Vagina (tissue), 2 donors: ENCODE data around the gene MYOC. TPM values are rescaled to one million over a fixed set of nuclear protein-coding genes. Genes with fewer than 3 reads are reported as not detected.

Experiments
- DNase-seq, 2 donors: peaks; one replicate each; pipeline ENCODE4 v3.0.0-alpha.2; 2017; ENCODE audit errors: extremely low spot score in 2 of 2
- H3K27ac ChIP-seq: fragments of 200-600 bp; sonication (generic); one replicate; pipeline ENCODE4 v1.5.1; 2019
- H3K27me3 ChIP-seq: fragments of 200-600 bp; sonication (generic); one replicate; pipeline ENCODE4 v1.5.1; 2019
- H3K36me3 ChIP-seq, 2 donors: fragments of 200-600 bp; sonication (generic); one replicate each; pipeline ENCODE4 v1.5.1; 2017 to 2019
- H3K4me1 ChIP-seq: fragments of 200-600 bp; sonication (generic); one replicate; pipeline ENCODE4 v1.5.1; 2019
- H3K4me3 ChIP-seq, 2 donors: fragments of 200-600 bp; sonication (generic); 1 replicate in 1 of 2; 2 replicates in 1 of 2; pipeline ENCODE4 v1.5.1; 2016 to 2019
- H3K9me3 ChIP-seq: fragments of 200-600 bp; sonication (generic); one replicate; pipeline ENCODE4 v1.5.1; 2019
- POLR2A ChIP-seq, 2 donors: fragments of 450-650 bp; IDR thresholded peaks; one replicate each; pipeline ENCODE4 v1.6.1; 2017; ENCODE audit warnings: antibody characterized with exemption in 2 of 2, mild to moderate bottlenecking in 2 of 2, moderate library complexity in 2 of 2
- POLR2AphosphoS5 ChIP-seq, 2 donors: sonication (generic); formaldehyde crosslinking; IDR thresholded peaks; one replicate each; pipeline ENCODE4 v1.9.0; 2017; ENCODE audit warnings: antibody characterized with exemption in 2 of 2, mild to moderate bottlenecking in 2 of 2, low read depth in 1 of 2; ENCODE audit not compliant: insufficient read depth in 1 of 2
- intact Hi-C: fragments of 100-400 bp; cut with DNase I; formaldehyde crosslinking; loops from one replicate; pipeline ENCODE4 v1.15.1; 2023
- total RNA-seq: library from RNA; depleted of rRNA; stranded (reverse); fragments of >200 nt; gene quantifications from one replicate; pipeline ENCODE4 v1.2.3, GENCODE V29; 2016
- TF ChIP-seq, protein P1 (sequence below), 3 experiments: fragments of 450-650 bp in 2 of 3; fragments of 200-600 bp in 1 of 3; sonication (generic) in 1 of 3; IDR thresholded peaks; one replicate each; pipeline ENCODE4 v1.5.1; 2017 to 2019; ENCODE audit warnings: antibody characterized with exemption in 3 of 3, mild to moderate bottlenecking in 2 of 3, moderate library complexity in 2 of 3

MYOC gene
- total RNA-seq, 1 donor from 2014 or later = 19.4 TPM

DNA sequence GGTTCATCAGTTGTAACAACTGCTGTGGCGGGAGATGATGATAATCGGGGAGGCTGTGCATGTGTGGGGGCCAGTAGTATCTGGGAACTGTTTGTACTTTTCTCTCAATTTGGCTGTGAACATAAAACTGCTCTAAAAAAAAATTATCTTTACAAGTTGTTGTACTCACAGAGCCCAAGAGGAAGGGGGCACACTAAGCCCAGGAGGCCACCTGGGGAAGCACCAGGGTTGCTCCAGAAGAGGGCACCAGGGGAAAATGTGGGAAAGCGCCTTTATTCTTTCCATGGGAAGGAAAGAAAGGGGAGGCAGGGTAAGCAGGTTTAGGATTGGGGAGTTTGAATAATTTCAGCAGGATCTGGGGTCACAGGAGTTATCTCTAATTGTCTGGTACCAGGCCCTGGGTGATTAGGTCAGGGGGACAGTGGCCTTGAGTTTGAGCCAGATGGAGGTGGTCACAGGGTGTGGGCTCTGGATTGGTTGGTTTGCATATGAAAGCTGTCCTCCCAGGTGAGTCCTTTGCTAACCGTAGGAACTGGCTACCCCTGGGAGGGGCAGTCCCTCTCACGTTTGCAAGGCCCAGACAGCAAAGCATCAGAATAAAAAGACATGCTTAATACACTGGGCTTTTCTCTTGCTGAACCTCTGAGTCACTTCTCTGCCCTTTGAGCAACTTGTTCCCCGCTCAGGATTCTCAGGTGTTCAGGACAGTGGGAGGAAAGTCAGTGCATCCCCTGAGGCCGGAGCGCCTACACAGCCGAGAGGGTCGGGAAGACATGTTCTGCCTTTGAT is 11.2 kb downstream of the MYOC start:
- Histone ChIP-seq H3K27ac (no peak overlapping the region), H3K4me1 (peaks cover 13% of the 10 kb centered on the region), H3K36me3 (no peaks in the 10 kb centered on the region), H3K9me3 (no peaks in the 10 kb centered on the region), H3K27me3 (no peaks in the 10 kb centered on the region), H3K4me3 (no peak overlapping the region)
- TF ChIP-seq POLR2A (IDR thresholded peaks at IDR 0.05) (no peak), POLR2AphosphoS5 (IDR thresholded peaks at IDR 0.05; ENCODE audit: insufficient read depth in 1 of 2, low read depth in 1 of 2) (no peak)
- TF ChIP-seq, protein P1, sequence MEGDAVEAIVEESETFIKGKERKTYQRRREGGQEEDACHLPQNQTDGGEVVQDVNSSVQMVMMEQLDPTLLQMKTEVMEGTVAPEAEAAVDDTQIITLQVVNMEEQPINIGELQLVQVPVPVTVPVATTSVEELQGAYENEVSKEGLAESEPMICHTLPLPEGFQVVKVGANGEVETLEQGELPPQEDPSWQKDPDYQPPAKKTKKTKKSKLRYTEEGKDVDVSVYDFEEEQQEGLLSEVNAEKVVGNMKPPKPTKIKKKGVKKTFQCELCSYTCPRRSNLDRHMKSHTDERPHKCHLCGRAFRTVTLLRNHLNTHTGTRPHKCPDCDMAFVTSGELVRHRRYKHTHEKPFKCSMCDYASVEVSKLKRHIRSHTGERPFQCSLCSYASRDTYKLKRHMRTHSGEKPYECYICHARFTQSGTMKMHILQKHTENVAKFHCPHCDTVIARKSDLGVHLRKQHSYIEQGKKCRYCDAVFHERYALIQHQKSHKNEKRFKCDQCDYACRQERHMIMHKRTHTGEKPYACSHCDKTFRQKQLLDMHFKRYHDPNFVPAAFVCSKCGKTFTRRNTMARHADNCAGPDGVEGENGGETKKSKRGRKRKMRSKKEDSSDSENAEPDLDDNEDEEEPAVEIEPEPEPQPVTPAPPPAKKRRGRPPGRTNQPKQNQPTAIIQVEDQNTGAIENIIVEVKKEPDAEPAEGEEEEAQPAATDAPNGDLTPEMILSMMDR (IDR thresholded peaks at IDR 0.05) = no peak
- intact Hi-C loops = loop anchor here (10.0 kb wide), 1 partner anchor 74 kb away; no protein-coding TSS in a partner anchor
- no peak for DNase-seq

DNA sequence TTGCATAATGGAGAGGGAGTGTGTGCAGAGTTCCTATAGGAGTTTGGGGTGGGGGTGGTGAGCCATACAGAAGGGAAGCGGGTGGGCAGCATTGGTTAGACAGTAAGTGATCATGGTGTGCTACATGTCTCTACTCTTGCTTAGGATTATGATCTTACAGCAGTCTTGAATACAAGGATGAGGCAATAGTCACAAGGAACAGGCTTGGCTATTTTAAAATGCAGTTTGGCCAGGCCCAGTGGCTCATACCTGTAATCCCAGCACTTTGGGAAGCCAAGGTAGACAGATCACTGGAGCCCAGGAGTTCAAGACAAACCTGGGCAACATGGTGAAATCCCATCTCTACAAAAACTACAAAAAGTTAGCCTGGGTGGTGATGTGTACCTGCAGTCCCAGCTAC is 12.3 kb downstream of the MYOC start:
- no peaks in the 10 kb centered on the region for H3K9me3 ChIP-seq
- peaks cover 4% of the 10 kb centered on the region for H3K4me1 ChIP-seq
- H3K27me3 ChIP-seq = no peaks in the 10 kb centered on the region
- H3K4me3 ChIP-seq = no peak overlapping the region
- no peak overlapping the region for H3K27ac ChIP-seq
- TF ChIP-seq POLR2AphosphoS5 (IDR thresholded peaks at IDR 0.05; ENCODE audit: insufficient read depth in 1 of 2, low read depth in 1 of 2) (no peak), POLR2A (IDR thresholded peaks at IDR 0.05) (no peak)
- TF ChIP-seq, protein P1 (IDR thresholded peaks at IDR 0.05) = no peak
- H3K36me3 ChIP-seq = no peaks in the 10 kb centered on the region
- intact Hi-C loops = loop anchor here (10.0 kb wide), 1 partner anchor 75 kb away; no protein-coding TSS in a partner anchor
- DNase-seq = no peak

DNA sequence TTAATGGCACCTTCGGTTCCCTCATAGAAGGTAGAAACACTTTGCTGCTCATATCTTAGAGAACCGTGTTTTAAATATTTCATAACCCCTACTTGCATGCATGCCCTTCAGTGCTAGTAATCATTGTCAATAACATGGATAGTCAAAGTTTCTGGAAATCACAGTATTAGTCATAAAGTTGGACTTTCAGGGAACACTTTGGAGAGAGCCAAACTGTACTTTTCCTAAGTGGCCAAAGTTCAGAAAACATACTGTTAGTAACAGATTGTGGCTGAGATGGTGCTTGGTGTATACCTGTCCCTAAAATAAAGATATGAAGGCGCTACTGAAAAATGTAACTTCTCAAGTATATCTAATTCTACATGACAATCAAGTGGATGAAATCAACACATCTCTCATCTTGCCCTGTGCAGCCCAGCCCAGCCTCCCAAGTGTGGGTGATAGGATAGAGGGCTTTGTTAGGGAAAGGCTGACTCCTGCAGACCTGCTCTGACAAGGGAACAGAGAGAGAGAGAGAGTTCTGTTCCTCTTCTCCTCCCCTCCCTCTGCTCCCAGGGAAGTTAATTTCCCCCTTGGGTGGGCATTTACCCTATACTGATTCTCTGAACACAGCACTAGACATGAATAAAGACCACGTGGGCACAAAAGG is 14.4 kb downstream of the MYOC start:
- Histone ChIP-seq H3K27me3 (no peaks in the 10 kb centered on the region), H3K4me3 (no peak overlapping the region), H3K27ac (no peak overlapping the region), H3K9me3 (no peaks in the 10 kb centered on the region), H3K4me1 (no peaks in the 10 kb centered on the region), H3K36me3 (no peaks in the 10 kb centered on the region)
- intact Hi-C loops = no loop called here
- no peak for DNase-seq
- TF ChIP-seq, protein P1 (IDR thresholded peaks at IDR 0.05) = no peak
- no peak for TF ChIP-seq POLR2A (IDR thresholded peaks at IDR 0.05)
- TF ChIP-seq POLR2AphosphoS5 (IDR thresholded peaks at IDR 0.05; ENCODE audit: insufficient read depth in 1 of 2, low read depth in 1 of 2) = no peak

DNA sequence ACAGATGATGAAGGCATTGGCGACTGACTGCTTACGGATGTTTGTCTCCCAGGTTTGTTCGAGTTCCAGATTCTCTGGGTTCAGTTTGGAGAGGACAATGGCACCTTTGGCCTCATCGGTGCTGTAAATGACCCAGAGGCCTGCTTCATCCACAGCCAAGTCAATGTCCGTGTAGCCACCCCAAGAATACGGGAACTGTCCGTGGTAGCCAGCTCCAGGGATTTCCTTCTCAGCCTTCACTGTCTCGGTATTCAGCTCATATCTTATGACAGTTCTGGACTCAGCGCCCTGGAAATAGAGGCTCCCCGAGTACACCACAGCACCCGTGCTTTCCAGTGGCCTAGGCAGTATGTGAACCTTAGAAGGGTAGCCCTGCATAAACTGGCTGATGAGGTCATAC is 16.3 kb downstream of the MYOC start:
- Histone ChIP-seq H3K27ac (no peak overlapping the region), H3K27me3 (no peaks in the 10 kb centered on the region), H3K4me1 (no peaks in the 10 kb centered on the region), H3K9me3 (no peaks in the 10 kb centered on the region), H3K4me3 (no peak overlapping the region), H3K36me3 (no peaks in the 10 kb centered on the region)
- intact Hi-C loops = no loop called here
- no peak for DNase-seq
- TF ChIP-seq POLR2AphosphoS5 (IDR thresholded peaks at IDR 0.05; ENCODE audit: insufficient read depth in 1 of 2, low read depth in 1 of 2) (no peak), POLR2A (IDR thresholded peaks at IDR 0.05) (no peak)
- TF ChIP-seq, protein P1 (IDR thresholded peaks at IDR 0.05) = no peak

DNA sequence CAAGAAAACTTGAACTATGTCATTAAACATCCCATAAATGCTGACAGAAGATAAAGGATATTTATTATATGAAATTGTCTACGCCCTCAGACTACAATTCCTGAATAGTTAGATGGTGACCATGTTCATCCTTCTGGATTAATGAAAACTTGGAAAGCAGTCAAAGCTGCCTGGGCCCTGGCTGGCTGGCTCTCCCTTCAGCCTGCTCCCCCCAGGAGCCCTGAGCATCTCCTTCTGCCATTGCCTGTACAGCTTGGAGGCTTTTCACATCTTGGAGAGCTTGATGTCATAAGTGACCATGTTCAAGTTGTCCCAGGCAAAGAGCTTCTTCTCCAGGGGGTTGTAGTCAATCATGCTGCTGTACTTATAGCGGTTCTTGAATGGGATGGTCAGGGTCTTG is 16.8 kb downstream of the MYOC start:
- Histone ChIP-seq H3K4me3 (no peak overlapping the region), H3K27ac (no peak overlapping the region), H3K27me3 (no peaks in the 10 kb centered on the region), H3K4me1 (no peaks in the 10 kb centered on the region), H3K9me3 (no peaks in the 10 kb centered on the region), H3K36me3 (no peaks in the 10 kb centered on the region)
- TF ChIP-seq, protein P1 (IDR thresholded peaks at IDR 0.05) = no peak
- TF ChIP-seq POLR2A (IDR thresholded peaks at IDR 0.05) = no peak
- TF ChIP-seq POLR2AphosphoS5 (IDR thresholded peaks at IDR 0.05; ENCODE audit: insufficient read depth in 1 of 2, low read depth in 1 of 2) = no peak
- DNase-seq = no peak
- intact Hi-C loops = no loop called here
